HCT116 (cell line): ENCODE results near the gene PIK3CB. TPM values are rescaled to one million over a fixed set of nuclear protein-coding genes. Genes with fewer than 3 reads are reported as not detected.

Source experiments
- ATAC-seq: fragments of 200-7000 bp; cut with Tn5 transposase; 2 replicates; pipeline ENCODE4 v1.9.1; 2020; ENCODE audit warnings: mild to moderate bottlenecking, moderate library complexity
- BruUV-seq: library from RNA; stranded (reverse); fragments of 400-500 nt; replicated peaks from 2 replicates; lab custom pipeline; 2021; lab: Mats Ljungman, UMichigan
- CTCF ChIA-PET: fragments of 300-600 bp; sonication (Branson Sonifier 250); formaldehyde crosslinking; loops from one replicate; lab custom pipeline; 2021; ENCODE audit warnings: antibody characterized with exemption; lab: Charles Lee
- POLR2A ChIA-PET: fragments of 300-600, 350-600 bp; sonication (Branson Sonifier 250); formaldehyde crosslinking; loops from one replicate; lab custom pipeline; 2021; ENCODE audit warnings: antibody characterized with exemption; lab: Charles Lee
- RAD21 ChIA-PET, 2 experiments: fragments of 300-600 bp; sonication (Branson Sonifier 250); formaldehyde crosslinking; loops; one replicate each; lab custom pipeline; 2023; ENCODE audit warnings: low total read pairs in 2 of 2; ENCODE audit not compliant: uncharacterized antibody in 2 of 2, unreplicated experiment in 2 of 2, low non-redundant PET in 1 of 2; lab: Charles Lee
- DNase-seq: peaks from one replicate; pipeline ENCODE4 v3.0.0-alpha.2; 2010; ENCODE audit warnings: low read depth, low spot score
- H2AFZ ChIP-seq: fragments of 200-600 bp; shearing (Covaris generic), sonication (generic); 2 replicates; pipeline ENCODE4 v1.6.1; 2017; ENCODE audit warnings: low read depth, mixed run types, mixed read lengths, antibody characterized with exemption, low read length; ENCODE audit not compliant: poor library complexity, severe bottlenecking
- H3K27ac ChIP-seq: 2 replicates; pipeline ENCODE4 v1.5.1; 2012; ENCODE audit warnings: low read depth, low read length
- H3K27me3 ChIP-seq: fragments of 200-600 bp; sonication (generic); 2 replicates; pipeline ENCODE4 v1.6.1; 2016; ENCODE audit warnings: mixed run types, low read length, mixed read lengths; ENCODE audit not compliant: insufficient read depth
- H3K36me3 ChIP-seq, 2 experiments: fragments of 200-500 bp in 1 of 2; fragments of 200-600 bp in 1 of 2; sonication (Bioruptor generic) in 1 of 2; sonication (generic) in 1 of 2; 2 replicates each; pipeline versions ENCODE4 v1.5.1 to v1.6.1; 2014 to 2016; ENCODE audit warnings: low read length in 2 of 2, inconsistent platforms in 1 of 2, mixed read lengths in 1 of 2, mixed run types in 1 of 2; ENCODE audit not compliant: insufficient read depth in 2 of 2, control insufficient read depth in 1 of 2
- H3K4me1 ChIP-seq, 2 experiments: fragments of 200-600 bp in 1 of 2; sonication (generic) in 1 of 2; 2 replicates each; pipeline versions ENCODE4 v1.5.1 to v1.6.1; 2012 to 2017; ENCODE audit warnings: low read length in 2 of 2, inconsistent platforms in 1 of 2, mild to moderate bottlenecking in 1 of 2, mixed read lengths in 1 of 2, mixed run types in 1 of 2, moderate library complexity in 1 of 2; ENCODE audit not compliant: insufficient read depth in 2 of 2, control insufficient read depth in 1 of 2
- H3K4me2 ChIP-seq: fragments of 200-600 bp; sonication (generic); 2 replicates; pipeline ENCODE4 v1.6.1; 2017; ENCODE audit warnings: mixed run types, low read length, mixed read lengths
- H3K4me3 ChIP-seq, 2 experiments: fragments of 200-600 bp in 1 of 2; sonication (generic) in 1 of 2; replicated peaks in 1 of 2; 2 replicates each; pipeline ENCODE4 v1.5.1; 2011 to 2016; ENCODE audit warnings: low read length in 2 of 2, control low read depth in 1 of 2, low read depth in 1 of 2, mild to moderate bottlenecking in 1 of 2, mixed read lengths in 1 of 2, mixed run types in 1 of 2
- H3K79me2 ChIP-seq: fragments of 200-600 bp; sonication (generic); 2 replicates; pipeline ENCODE4 v1.6.1; 2017; ENCODE audit warnings: mild to moderate bottlenecking, mixed run types, low read length, moderate library complexity, mixed read lengths; ENCODE audit not compliant: insufficient read depth
- H3K9ac ChIP-seq: fragments of 200-600 bp; sonication (generic); 2 replicates; pipeline ENCODE4 v1.6.1; 2016; ENCODE audit warnings: low read length, mixed read lengths
- H3K9me2 ChIP-seq: fragments of 200-600 bp; sonication (generic), shearing (Covaris generic); 2 replicates; pipeline ENCODE4 v1.6.1; 2017; ENCODE audit warnings: mixed run types, mild to moderate bottlenecking, moderate library complexity; ENCODE audit not compliant: insufficient read depth
- H3K9me3 ChIP-seq, 2 experiments: fragments of 200-500 bp in 1 of 2; fragments of 200-600 bp in 1 of 2; sonication (Bioruptor generic) in 1 of 2; sonication (generic) in 1 of 2; 2 replicates each; pipeline ENCODE4 v1.6.1; 2014 to 2017; ENCODE audit warnings: low read length in 2 of 2, mixed read lengths in 2 of 2, inconsistent platforms in 1 of 2, low read depth in 1 of 2, mild to moderate bottlenecking in 1 of 2, mixed run types in 1 of 2, moderate library complexity in 1 of 2; ENCODE audit not compliant: control insufficient read depth in 1 of 2, insufficient read depth in 1 of 2
- H4K20me1 ChIP-seq: fragments of 200-600 bp; sonication (generic), shearing (Covaris generic); 2 replicates; pipeline ENCODE4 v1.6.1; 2017; ENCODE audit warnings: mixed run types, mild to moderate bottlenecking, moderate library complexity; ENCODE audit not compliant: insufficient read depth
- CBX3 ChIP-seq: IDR thresholded peaks from 2 replicates; pipeline ENCODE4 v1.6.1; 2012; ENCODE audit warnings: low read depth
- CEBPB ChIP-seq: IDR thresholded peaks from 2 replicates; pipeline ENCODE4 v1.6.1; 2012; ENCODE audit warnings: low read depth
- CTCF ChIP-seq, 3 experiments: fragments of 200-600 bp in 1 of 3; sonication (generic) in 1 of 3; IDR thresholded peaks in 2 of 3; conservative IDR thresholded peaks in 1 of 3; 2 replicates each; pipeline ENCODE4 v1.5.1; 2012 to 2017; ENCODE audit warnings: low read depth in 2 of 3, low read length in 2 of 3, antibody characterized with exemption in 1 of 3, borderline replicate concordance in 1 of 3, control low read depth in 1 of 3, mild to moderate bottlenecking in 1 of 3, mixed read lengths in 1 of 3, mixed run types in 1 of 3, moderate library complexity in 1 of 3; ENCODE audit not compliant: insufficient read depth in 1 of 3
- EZH2 ChIP-seq: fragments of 200-600 bp; sonication (generic); IDR thresholded peaks from 2 replicates; pipeline ENCODE4 v1.6.1; 2017; ENCODE audit warnings: antibody characterized with exemption, mixed run types
- FOSL1 ChIP-seq: IDR thresholded peaks from 2 replicates; pipeline ENCODE4 v1.6.1; 2012; ENCODE audit warnings: low read depth
- POLR2A ChIP-seq: IDR thresholded peaks from 2 replicates; pipeline ENCODE4 v1.7.0; 2011; ENCODE audit warnings: borderline replicate concordance; ENCODE audit not compliant: insufficient read depth, insufficient read length; ENCODE audit errors: extremely low read depth
- RAD21 ChIP-seq: IDR thresholded peaks from 2 replicates; pipeline ENCODE4 v1.6.1; 2012; ENCODE audit warnings: low read depth, mild to moderate bottlenecking
- SIN3A ChIP-seq: IDR thresholded peaks from 2 replicates; pipeline ENCODE4 v1.6.1; 2012; ENCODE audit warnings: low read depth
- SP1 ChIP-seq: IDR thresholded peaks from 2 replicates; pipeline ENCODE4 v1.6.1; 2012; ENCODE audit warnings: low read depth
- SRF ChIP-seq: IDR thresholded peaks from 2 replicates; pipeline ENCODE4 v1.6.1; 2012; ENCODE audit warnings: low read depth
- TCF7L2 ChIP-seq: IDR thresholded peaks from 2 replicates; pipeline ENCODE4 v1.7.0; 2011; ENCODE audit warnings: borderline replicate concordance, inconsistent platforms; ENCODE audit not compliant: insufficient read depth, insufficient read length; ENCODE audit errors: extremely low read depth
- YY1 ChIP-seq: IDR thresholded peaks from 2 replicates; pipeline ENCODE4 v1.6.1; 2011; ENCODE audit warnings: low read length, low read depth, moderate library complexity, mild to moderate bottlenecking; ENCODE audit not compliant: insufficient replicate concordance; ENCODE audit errors: extremely low read depth
- ZFX ChIP-seq: fragments of 450-650 bp; IDR thresholded peaks from 2 replicates; pipeline ENCODE4 v1.6.1; 2017
- ZNF274 ChIP-seq: fragments of 200-500 bp; sonication (Bioruptor generic); IDR thresholded peaks from 2 replicates; pipeline ENCODE4 v1.6.1; 2014; ENCODE audit warnings: mild to moderate bottlenecking, low read depth, low read length, inconsistent platforms
- intact Hi-C: fragments of 100-400 bp; cut with micrococcal nuclease; formaldehyde crosslinking; loops from 2 replicates; pipeline ENCODE4 v1.10.0; 2022
- total RNA-seq: library from RNA; stranded (reverse); gene quantifications from one replicate; pipeline ENCODE4 v1.2.1, GENCODE V29; 2021; ENCODE audit not compliant: unreplicated experiment
- TF ChIP-seq, protein P1 (sequence below): IDR thresholded peaks from 2 replicates; pipeline ENCODE4 v1.6.1; 2012
- TF ChIP-seq, protein P2 (sequence below): IDR thresholded peaks from 2 replicates; pipeline ENCODE4 v1.6.1; 2011; ENCODE audit warnings: mild to moderate bottlenecking, low read length, moderate library complexity; ENCODE audit not compliant: insufficient replicate concordance; ENCODE audit errors: extremely low read depth

PIK3CB gene
- total RNA-seq, 1 experiment from 2014 or later, result 44.3 TPM

- H3K9me3 ChIP-seq, result no peaks in the 10 kb centered on the region
- no peak for DNase-seq
- TF ChIP-seq POLR2A (no peak), SRF (no peak)
- no peaks in the 10 kb centered on the region; the same call in 1 of the 2 replicates for H4K20me1 ChIP-seq
- no TSS peak for BruUV-seq
- no peak overlapping the region for H3K4me2 ChIP-seq
- H3K27ac ChIP-seq, result no peak overlapping the region
- no peaks in the 10 kb centered on the region for H3K27me3 ChIP-seq
- H3K4me3 ChIP-seq, result no peak overlapping the region
- no peaks in the 10 kb centered on the region for H3K79me2 ChIP-seq
- ChIA-PET RAD21 (no interaction called here), CTCF (no interaction called here), POLR2A (no interaction called here)
- H2AFZ ChIP-seq, result no peak overlapping the region
- no peak for ATAC-seq
- H3K9me2 ChIP-seq, result no peaks in the 10 kb centered on the region
- no peaks in the 10 kb centered on the region for H3K4me1 ChIP-seq
- intact Hi-C loops, result no loop called here
- no peak overlapping the region for H3K9ac ChIP-seq
- H3K36me3 ChIP-seq, result peaks cover 0 to 2% of the 10 kb centered on the region in 2 experiments; a peak in 2 of 4 replicates
Observed at GRCh38 chr3:138732456-138732855, 102.3 kb downstream of the PIK3CB start.

DNA sequence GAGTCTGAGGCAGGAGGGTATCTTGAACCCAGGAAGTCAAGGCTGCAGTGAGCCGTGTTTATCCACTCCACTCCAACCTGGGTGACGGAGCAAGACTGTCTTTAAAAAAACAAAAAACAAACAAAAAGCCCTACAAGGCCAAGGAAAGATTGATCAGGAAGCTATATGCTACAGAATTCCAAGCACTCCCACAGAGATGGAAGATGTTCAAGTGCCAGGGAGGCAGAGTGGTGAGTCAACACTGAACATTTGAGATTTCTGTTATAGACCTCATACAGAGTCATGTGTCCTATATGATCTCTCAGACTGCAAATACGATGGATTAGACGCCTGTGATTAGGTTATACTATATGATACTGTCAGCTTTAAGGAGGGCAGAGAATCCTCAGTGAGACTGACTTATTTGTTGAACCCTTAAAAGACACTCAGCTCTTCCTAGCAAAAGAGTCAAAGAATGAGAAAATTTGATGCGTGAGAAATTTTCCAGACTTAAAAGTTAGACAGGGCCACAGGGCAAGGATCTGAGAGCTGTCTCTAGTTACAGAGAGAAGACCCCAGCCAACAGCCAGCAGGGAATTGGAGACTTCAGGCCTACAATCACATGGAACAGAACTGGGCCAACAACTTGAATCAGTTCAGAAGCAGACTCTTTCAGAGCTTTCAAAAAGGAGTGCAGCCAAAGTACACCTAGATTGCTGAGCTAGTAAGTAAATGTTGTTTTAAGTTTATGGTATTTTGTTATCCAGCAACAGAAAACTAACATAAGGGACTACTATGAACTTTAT is 107.6 kb downstream of the PIK3CB start:
- Histone ChIP-seq H3K27ac (no peak overlapping the region), H3K4me1 (no peaks in the 10 kb centered on the region)
- POLR2A ChIA-PET, result no interaction called here
- TF ChIP-seq CBX3 (no peak), ZNF274 (no peak), FOSL1 (no peak), RAD21 (no peak), CTCF (IDR thresholded peaks at IDR 0.05 in 2 of 3, conservative IDR thresholded peaks at IDR 0.05 in 1 of 3; ENCODE audit: borderline replicate concordance in 1 of 3, insufficient read depth in 1 of 3, low read depth in 2 of 3, low read length in 2 of 3) (no peak), POLR2A (no peak), YY1 (no peak), TCF7L2 (no peak), CEBPB (no peak), SP1 (no peak), SIN3A (no peak), EZH2 (no peak), ZFX (no peak)
- TF ChIP-seq, protein P1, sequence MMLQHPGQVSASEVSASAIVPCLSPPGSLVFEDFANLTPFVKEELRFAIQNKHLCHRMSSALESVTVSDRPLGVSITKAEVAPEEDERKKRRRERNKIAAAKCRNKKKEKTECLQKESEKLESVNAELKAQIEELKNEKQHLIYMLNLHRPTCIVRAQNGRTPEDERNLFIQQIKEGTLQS, result no peak
- TF ChIP-seq, protein P2, sequence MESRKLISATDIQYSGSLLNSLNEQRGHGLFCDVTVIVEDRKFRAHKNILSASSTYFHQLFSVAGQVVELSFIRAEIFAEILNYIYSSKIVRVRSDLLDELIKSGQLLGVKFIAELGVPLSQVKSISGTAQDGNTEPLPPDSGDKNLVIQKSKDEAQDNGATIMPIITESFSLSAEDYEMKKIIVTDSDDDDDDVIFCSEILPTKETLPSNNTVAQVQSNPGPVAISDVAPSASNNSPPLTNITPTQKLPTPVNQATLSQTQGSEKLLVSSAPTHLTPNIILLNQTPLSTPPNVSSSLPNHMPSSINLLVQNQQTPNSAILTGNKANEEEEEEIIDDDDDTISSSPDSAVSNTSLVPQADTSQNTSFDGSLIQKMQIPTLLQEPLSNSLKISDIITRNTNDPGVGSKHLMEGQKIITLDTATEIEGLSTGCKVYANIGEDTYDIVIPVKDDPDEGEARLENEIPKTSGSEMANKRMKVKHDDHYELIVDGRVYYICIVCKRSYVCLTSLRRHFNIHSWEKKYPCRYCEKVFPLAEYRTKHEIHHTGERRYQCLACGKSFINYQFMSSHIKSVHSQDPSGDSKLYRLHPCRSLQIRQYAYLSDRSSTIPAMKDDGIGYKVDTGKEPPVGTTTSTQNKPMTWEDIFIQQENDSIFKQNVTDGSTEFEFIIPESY, result no peak

More for the DNA sequence above, 107.6 kb downstream of the PIK3CB start:
- H3K4me2 ChIP-seq, result no peak overlapping the region
- no peaks in the 10 kb centered on the region for H3K79me2 ChIP-seq
- no peak overlapping the region for H2AFZ ChIP-seq
- no TSS peak for BruUV-seq
- ChIA-PET CTCF (interaction anchor here (1.2 kb wide), 1 partner anchor 188 kb away, joined by 3 read pairs; no protein-coding TSS in a partner anchor), RAD21 (no interaction called here)
- no peak for ATAC-seq
- no peaks in the 10 kb centered on the region for H3K9me3 ChIP-seq
- H3K4me3 ChIP-seq, result no peak overlapping the region
- H3K9me2 ChIP-seq, result no peaks in the 10 kb centered on the region
- no peaks in the 10 kb centered on the region for H3K27me3 ChIP-seq
- no peaks in the 10 kb centered on the region for H3K36me3 ChIP-seq
- intact Hi-C loops, result no loop called here
- no peak overlapping the region for H3K9ac ChIP-seq
- DNase-seq, result no peak
- no peaks in the 10 kb centered on the region; the same call in 1 of the 2 replicates for H4K20me1 ChIP-seq
